ENCODE measurements around the gene ZNF593.

The ZNF593 gene

GRCh38 chr1:26171084-26172072 is 1.7 kb downstream of the ZNF593 start, which contains the start of gene ZNF593OS:
ZNF593OS (minus strand) TSS chr1:26171832; CDS start chr1:26171661, 171 bp downstream.
- no peak for DNase-seq

DNA sequence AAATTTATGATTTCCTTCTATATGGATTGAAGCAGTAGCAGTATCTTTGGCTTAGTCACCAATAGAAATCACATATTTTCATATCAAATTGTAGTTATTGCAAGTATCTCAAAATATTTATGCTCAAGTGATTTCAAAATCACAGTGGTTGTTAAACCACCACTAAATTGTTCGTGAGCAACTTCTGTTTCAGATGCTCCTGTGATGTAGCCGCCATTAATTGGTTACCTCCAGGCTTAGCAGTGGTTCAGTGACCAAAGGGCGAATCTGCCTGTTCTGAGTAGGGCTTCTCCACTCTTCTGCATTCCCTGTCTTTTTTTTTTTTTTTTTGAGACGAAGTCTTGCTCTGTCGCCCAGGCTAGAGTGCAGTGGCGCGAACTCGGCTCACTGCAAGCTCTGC is 5.6 kb downstream of the ZNF593 start:
- DNase-seq = no peak

- DNase-seq = no peak
These were observed 7.5 kb downstream of the ZNF593 start, which contains the start of gene CNKSR1 for GRCh38 chr1:26177182-26177684. CNKSR1 (plus strand) TSS chr1:26177491; CDS start chr1:26177548, 57 bp downstream.

DNA sequence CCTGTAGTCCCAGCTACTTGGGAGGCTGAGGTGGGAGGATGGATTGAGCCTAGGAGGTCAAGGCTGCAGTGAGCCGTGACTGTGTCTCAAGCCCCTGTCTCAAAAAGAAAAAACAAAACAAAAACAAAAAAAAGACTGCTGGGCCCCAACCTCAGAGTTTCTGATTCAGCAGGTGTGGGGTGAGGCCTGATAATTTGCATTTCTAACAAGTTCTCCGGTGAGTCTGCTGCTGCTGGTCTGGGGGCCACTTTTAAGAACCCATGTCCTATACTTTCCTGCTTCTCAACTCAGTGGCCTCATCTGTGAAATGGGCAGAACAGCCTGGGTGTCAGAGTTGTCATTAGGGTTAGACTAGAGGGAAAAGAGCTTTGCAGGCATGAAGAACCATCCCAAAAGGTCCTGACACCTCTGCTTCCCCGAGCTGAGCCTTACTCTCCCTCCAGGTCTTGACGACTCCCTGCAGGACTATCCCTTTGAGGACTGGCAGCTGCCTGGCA is 10.3 kb downstream of the ZNF593 start:
- no peak for DNase-seq

DNA sequence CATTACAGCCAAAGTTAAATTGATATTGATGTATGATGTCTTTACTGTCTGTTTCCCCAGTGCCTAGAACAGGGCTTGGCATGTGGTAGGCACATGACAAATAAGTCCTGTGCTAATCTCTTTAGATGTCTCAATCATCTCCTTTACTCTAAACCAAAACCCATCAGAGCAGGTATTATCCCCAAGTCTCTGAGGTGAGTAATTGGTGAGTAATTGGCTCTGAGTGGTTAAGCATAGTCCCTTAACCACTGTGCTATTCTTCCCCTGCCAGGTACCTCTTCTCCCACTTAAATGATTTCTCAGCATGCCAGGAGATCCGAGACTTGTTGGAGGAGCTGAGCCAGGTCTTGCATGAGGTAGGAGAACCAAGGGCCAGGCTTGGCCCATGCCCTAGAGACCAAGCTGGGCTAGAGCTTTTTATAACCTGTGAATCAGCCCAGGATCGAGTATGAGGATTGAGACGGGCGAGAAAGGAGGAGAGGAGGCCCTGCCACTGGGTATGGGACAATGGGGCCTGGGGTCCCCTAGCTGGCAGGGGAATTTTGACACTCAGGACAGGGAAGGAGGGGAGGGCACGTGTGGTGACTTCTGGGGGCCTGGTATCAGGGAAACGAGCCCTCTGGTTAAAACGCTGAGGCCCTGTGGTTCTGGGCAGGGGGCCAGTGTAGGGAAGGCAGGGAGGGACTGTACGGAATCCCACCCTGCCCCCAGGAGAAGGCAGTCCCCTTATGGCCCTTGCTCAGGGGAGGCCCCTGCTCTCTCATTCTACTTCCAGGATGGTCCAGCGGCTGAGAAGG is 12.1 kb downstream of the ZNF593 start:
- no peak for DNase-seq

- DNase-seq = no peak
These were observed 12.6 kb downstream of the ZNF593 start for GRCh38 chr1:26182383-26182696.

- DNase-seq = no peak
These were observed 14.4 kb downstream of the ZNF593 start for GRCh38 chr1:26184086-26184485.

DNA sequence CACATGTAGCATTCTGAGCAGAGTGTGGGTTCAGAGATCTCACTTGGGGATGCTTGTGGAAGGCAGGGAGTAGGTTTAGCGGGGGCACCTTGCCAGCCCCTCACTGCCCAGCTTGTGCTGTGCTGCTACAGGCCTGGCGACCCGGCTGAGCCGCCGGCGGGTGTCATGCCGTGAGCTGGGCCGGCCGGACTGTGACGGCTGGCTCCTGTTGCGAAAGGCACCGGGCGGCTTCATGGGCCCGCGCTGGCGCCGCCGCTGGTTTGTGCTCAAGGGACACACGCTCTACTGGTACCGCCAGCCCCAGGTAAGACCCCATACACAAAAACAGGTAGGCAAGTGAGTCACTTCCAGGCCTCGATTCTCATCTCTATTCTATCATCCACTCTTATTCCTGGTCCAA is 15.2 kb downstream of the ZNF593 start:
- no peak for DNase-seq

DNA sequence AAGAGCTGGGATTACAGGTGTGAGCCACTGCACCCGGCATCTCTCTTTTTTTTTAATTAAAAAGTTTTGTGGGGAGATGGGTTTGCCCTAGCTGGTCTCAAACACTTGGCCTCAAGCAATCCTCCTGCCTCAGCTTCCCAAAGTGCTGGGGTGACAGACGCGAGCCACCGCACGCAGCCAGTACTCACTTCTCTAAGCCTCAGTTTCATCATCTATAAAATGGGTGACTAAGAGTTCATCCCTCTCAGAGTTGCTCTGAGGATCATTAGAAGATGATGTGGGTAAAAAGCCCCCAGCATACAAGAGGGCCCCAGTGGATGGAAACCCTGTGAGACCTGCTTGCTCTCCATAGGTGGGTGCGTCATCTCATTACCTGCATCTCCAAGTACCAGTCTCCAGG is 18.2 kb downstream of the ZNF593 start:
- DNase-seq = no peak

- DNase-seq = no peak
These were observed 18.8 kb downstream of the ZNF593 start for GRCh38 chr1:26188477-26188876.

DNA sequence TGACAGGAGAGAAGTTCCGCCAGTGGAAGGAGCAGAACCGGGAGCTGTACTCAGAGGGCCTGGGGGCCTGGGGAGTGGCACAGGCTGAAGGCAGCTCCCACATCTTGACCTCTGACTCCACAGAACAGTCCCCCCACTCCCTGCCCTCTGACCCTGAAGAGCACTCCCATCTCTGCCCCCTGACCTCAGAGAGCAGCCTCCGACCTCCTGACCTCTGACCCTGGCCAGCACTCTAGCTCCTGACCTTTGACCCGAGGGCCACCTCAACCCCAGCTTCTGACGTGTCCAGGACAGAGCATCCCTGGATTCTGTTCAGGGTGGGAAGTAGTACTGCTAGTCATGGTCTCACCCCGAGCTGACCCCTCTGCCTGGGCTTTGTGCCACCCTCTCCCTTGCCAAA is 19.6 kb downstream of the ZNF593 start:
- DNase-seq = no peak

DNA sequence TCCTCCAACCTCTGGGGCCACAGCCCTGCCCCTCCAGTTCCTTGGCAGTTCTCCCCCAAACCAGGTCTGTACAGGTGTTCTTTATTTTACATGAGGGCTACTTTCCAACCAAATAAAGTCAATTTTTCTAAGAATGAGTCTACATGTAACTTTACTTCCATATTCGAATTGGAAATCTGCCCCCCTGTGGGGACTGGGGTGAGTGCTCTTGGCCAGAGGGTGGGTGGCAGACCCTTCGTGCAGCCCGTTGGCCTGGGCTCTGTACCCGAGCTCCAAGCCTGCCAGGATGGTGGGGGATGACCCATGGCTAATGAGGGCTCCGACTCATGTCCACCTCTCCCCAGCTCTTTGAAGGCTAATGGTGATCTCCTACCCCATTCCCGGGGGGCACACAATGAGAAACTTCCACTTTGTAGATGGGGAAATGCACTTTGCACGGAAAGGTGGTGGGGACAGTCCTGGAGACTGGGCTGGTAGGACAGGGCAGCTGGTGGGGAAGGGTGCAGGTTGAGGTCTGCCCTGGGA is 20.1 kb downstream of the ZNF593 start:
- no peak for DNase-seq

DNA sequence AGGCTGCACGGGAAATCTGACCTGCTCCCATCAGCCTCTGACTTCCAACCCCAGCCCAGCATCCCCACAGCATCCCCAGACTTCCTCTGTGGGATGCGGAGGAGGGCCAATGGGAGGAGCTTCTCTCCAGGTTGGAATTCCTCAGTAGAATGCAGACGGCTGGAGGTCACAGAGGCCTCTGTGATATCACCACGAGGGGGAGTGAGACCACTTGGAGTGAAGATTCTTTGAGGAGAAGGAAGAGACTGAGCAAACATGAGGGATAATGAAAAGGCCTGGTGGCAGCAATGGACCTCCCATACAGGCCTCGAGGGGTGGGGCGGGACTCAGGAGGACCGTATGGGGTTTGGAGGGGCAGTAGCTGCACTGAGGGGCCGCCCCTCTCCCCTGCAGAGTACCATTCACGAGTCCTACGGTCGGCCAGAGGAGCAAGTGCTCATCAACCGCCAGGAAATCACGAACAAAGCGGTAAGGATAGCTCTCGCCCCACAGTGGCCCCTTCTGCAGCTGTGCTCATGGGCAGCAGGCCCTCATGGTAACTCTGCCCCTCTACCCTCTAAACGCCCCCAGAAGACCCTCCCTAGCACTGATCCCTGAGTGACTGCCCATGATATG is 20.8 kb downstream of the ZNF593 start, which contains the start of gene CATSPER4:
CATSPER4 (plus strand) TSS at position 230 of the 615 bp plus-strand sequence; CDS start at position 256, 26 bp downstream.
- no peak for DNase-seq

GRCh38 chr1:26191739-26192138 is 22.0 kb downstream of the ZNF593 start:
- no peak for DNase-seq

GRCh38 chr1:26195805-26196204 is 26.1 kb downstream of the ZNF593 start:
- DNase-seq = no peak

- DNase-seq = no peak
These were observed 27.6 kb downstream of the ZNF593 start for GRCh38 chr1:26197301-26197700.

DNA sequence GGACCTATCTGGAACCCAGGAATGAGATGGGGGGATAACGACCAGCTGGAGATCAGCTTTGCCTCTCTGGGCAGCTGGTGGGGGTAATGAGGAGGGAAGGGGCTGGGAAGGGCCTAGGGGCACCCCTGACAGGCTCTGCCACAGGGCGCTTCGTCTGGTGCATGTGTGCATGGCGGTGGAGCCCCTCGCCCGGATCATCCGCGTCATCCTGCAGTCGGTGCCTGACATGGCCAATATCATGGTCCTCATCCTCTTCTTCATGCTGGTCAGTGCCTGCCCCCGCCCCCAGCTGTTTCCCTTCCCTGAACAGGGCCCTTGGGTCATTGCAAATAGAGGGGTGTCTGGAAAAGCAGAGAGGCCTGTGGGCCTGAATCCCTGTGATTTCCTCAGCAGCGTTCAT is 28.1 kb downstream of the ZNF593 start:
- DNase-seq = no peak

DNA sequence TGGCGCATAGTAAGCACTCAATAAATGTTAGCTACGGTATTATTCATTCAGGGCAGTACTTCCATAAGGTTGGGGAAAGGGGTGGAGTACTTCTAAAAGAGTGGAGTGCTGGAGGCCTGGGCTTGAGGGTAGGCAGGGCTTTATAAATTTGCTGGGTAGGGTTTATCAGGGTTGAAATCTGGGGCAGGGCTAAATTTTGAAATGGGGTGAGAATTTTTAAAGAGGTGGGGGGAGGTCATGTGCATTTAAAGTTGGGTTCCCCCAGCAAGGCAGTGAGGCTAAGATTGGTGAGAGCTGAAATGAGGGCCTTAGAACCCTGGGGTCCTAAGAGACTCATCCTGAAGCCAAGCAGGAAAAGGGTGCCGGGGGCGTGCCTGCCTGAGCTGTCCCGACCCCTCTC is 30.7 kb downstream of the ZNF593 start:
- DNase-seq = no peak

DNA sequence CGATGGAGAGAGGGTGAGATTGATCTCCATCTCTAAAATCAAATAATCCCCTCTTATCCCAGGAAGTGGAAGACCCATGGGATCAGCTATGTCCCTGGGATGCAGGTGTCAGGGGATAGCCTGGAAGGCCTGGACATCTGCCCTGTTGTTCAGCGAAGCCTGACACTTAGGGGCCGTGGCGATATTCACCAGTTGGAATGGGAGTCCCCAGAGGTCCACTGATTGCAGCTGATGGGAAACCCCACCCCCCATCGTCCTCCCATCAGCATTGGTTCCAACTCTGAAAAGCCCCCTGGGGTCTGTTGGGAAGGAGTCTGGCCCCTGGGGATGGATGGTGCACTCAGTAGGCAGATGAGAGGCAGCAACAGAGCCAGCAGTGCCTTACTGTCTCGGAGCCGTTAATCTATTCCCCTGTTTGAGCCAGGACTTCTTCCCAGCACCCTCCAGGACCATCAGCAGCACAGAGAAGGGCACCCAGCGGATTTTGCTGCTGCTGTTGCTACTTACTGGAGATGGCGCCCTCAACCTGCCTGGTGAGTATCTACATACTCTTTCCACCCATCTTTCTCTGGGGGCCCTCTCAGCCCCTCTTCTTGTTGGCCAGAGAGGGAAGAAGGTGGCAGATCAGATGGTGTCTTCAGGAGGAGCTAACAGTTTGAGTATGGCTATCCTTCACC is 34.1 kb downstream of the ZNF593 start:
- DNase-seq = no peak

GRCh38 chr1:26210147-26210870 is 40.6 kb downstream of the ZNF593 start:
- DNase-seq = peak; percentile 34

DNA sequence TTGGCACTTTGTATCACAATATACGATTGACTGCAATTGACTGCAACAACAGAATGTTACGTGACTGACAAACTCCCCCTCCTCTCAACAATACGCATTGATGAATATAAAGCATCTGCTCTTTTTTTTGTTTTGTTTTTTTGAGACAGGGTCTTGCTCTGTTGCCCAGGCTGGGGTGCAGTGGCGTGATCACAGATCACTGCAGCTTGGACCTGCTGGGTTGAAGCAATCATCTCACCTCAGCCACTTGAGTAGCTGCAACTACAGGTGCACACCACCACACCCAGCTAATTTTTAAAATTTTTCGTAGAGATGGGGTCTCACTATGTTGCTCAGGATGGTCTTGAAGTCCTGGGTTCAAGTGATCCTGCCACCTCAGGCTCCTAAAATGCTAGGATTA is 43.0 kb downstream of the ZNF593 start:
- DNase-seq = no peak
